Activated CD4-positive, alpha-beta T cell treated with anti-CD3 and anti-CD28 coated beads, Interleukin-2, amount 10 ng/mL, durations not matched to agents 7 days and 5 days (primary cell): ENCODE results near the gene HMSD. TPM values are rescaled to one million over a fixed set of nuclear protein-coding genes. Genes with fewer than 3 reads are reported as not detected.

ENCODE experiments used
- total RNA-seq, 2 experiments: library from RNA; stranded (reverse); gene quantifications; one replicate each; pipeline ENCODE4 v1.2.3, GENCODE V29; 2021

Gene HMSD
- total RNA-seq, 2 experiments from 2014 or later: 0.94 to 1.0 TPM

Other genes with a start within 250 kb of the HMSD start
- not detected for gene SERPINB11, start 246.3 kb upstream of the HMSD start, total RNA-seq
- not detected for gene SERPINB7, start 173.9 kb upstream of the HMSD start, total RNA-seq
- not detected for gene SERPINB2, start 61.6 kb upstream of the HMSD start, total RNA-seq
- not detected for gene SERPINB10, start 41.3 kb upstream of the HMSD start, total RNA-seq
- 1 to 10 TPM; 5.3 to 6.1 TPM for gene SERPINB8, start 20.8 kb downstream of the HMSD start, total RNA-seq
- not detected for gene LINC00305, start 199.8 kb downstream of the HMSD start, total RNA-seq